SK-N-MC (cell line): ENCODE measurements around the gene MPG.

Source experiments
- EZH2 ChIP-seq: fragments of 200-600 bp; sonication (generic); IDR thresholded peaks from one replicate; pipeline ENCODE4 v1.6.1; 2017; ENCODE audit warnings: antibody characterized with exemption
- FOXP2 ChIP-seq: optimal IDR thresholded peaks from 2 replicates; pipeline ENCODE3; 2011; ENCODE audit warnings: mild to moderate bottlenecking, moderate library complexity; ENCODE audit not compliant: insufficient read depth; ENCODE audit errors: extremely low read length, control extremely low read depth
- POLR2AphosphoS5 ChIP-seq: IDR thresholded peaks from 2 replicates; pipeline ENCODE4 v1.6.1; 2012; ENCODE audit warnings: mild to moderate bottlenecking, low read depth, low read length, borderline replicate concordance

GRCh38 chr16:56231-56927 lies 21.6 kb upstream of the MPG start:
- no peak for TF ChIP-seq POLR2AphosphoS5
- no peak for TF ChIP-seq EZH2
- no peak for TF ChIP-seq FOXP2
